C4-2B (cell line): Measurements from ENCODE around the gene PHAF1.

ENCODE experiments used
- CTCF ChIP-seq: fragments of 450-650 bp; conservative IDR thresholded peaks from 2 replicates; pipeline ENCODE4 v1.5.1; 2017; ENCODE audit warnings: mild to moderate bottlenecking
- ZFX ChIP-seq: fragments of 450-650 bp; IDR thresholded peaks from 2 replicates; pipeline ENCODE4 v1.6.1; 2017

- TF ChIP-seq CTCF = peak; percentile 99
- no peak for TF ChIP-seq ZFX
Observed at GRCh38 chr16:67155295-67156142, 45.8 kb downstream of the PHAF1 start.
